Measurements from ENCODE around the gene MPC2. TPM values are rescaled to one million over a fixed set of nuclear protein-coding genes. Genes with fewer than 3 reads are reported as not detected.

MPC2 gene
- total RNA-seq, 1 experiment from 2014 or later = 124 TPM

DNA sequence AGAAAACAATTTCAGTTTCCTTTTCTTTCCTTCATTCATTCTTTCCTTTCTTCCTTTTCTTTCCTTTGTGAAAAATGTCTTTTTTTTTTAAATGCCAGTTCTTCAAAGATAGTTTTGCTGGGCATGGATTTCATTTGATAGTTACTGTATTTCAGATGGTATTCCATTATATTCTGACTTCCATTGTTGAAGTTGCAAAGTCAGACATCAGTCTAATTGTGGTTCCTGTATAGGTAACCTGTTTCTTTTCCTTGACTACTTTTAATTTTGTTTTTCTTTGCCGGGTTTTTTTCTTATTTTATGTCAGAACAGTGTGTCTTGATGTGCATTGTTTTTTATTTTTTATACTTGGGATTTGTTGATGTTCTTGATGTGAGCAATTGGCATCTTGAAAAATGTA, 40.4 kb upstream of the MPC2 start:
- intact Hi-C loops (cut with micrococcal nuclease; ENCODE audit: unreplicated experiment) = no loop called here
- CTCF ChIA-PET = no interaction called here
- H3K4me1 Mint-ChIP-seq (ENCODE audit: low read depth, unreplicated experiment) = no peaks in the 10 kb centered on the region
- H3K9me3 Mint-ChIP-seq (ENCODE audit: low read depth, unreplicated experiment) = peaks cover 2% of the 10 kb centered on the region
- DNase-seq = no peak
- no peak overlapping the region for H3K4me3 Mint-ChIP-seq (ENCODE audit: low read depth, unreplicated experiment)
- H3K36me3 Mint-ChIP-seq (ENCODE audit: insufficient read depth, unreplicated experiment) = peaks cover 11% of the 10 kb centered on the region
- H3K27ac Mint-ChIP-seq (ENCODE audit: unreplicated experiment) = no peak overlapping the region
- TF ChIP-seq, protein P1, sequence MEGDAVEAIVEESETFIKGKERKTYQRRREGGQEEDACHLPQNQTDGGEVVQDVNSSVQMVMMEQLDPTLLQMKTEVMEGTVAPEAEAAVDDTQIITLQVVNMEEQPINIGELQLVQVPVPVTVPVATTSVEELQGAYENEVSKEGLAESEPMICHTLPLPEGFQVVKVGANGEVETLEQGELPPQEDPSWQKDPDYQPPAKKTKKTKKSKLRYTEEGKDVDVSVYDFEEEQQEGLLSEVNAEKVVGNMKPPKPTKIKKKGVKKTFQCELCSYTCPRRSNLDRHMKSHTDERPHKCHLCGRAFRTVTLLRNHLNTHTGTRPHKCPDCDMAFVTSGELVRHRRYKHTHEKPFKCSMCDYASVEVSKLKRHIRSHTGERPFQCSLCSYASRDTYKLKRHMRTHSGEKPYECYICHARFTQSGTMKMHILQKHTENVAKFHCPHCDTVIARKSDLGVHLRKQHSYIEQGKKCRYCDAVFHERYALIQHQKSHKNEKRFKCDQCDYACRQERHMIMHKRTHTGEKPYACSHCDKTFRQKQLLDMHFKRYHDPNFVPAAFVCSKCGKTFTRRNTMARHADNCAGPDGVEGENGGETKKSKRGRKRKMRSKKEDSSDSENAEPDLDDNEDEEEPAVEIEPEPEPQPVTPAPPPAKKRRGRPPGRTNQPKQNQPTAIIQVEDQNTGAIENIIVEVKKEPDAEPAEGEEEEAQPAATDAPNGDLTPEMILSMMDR (IDR thresholded peaks at IDR 0.05; ENCODE audit: unreplicated experiment) = no peak
- BruUV-seq (replicated peaks) = no TSS peak
- H3K27me3 Mint-ChIP-seq (ENCODE audit: unreplicated experiment) = no peaks in the 10 kb centered on the region

DNA sequence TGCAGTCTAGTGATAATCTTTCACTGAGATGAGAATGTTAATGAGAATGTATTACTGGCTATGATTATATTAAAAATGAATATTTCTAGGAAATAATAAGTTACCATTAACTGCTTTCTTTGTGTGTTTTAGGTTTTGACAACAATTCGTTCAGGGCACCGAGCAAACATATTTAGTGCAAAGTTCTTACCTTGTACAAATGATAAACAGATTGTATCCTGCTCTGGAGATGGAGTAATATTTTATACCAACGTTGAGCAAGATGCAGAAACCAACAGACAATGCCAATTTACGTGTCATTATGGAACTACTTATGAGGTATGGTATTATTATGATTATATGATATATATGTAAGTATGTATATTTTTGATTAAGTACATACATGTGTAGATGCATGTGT, 37.8 kb upstream of the MPC2 start:
- H3K27me3 Mint-ChIP-seq (ENCODE audit: unreplicated experiment) = no peaks in the 10 kb centered on the region
- no peak overlapping the region for H3K4me3 Mint-ChIP-seq (ENCODE audit: low read depth, unreplicated experiment)
- no peak overlapping the region for H3K27ac Mint-ChIP-seq (ENCODE audit: unreplicated experiment)
- TF ChIP-seq, protein P1 (IDR thresholded peaks at IDR 0.05; ENCODE audit: unreplicated experiment) = no peak
- no peaks in the 10 kb centered on the region for H3K4me1 Mint-ChIP-seq (ENCODE audit: low read depth, unreplicated experiment)
- CTCF ChIA-PET = no interaction called here
- intact Hi-C loops (cut with micrococcal nuclease; ENCODE audit: unreplicated experiment) = no loop called here
- peaks cover 2% of the 10 kb centered on the region for H3K9me3 Mint-ChIP-seq (ENCODE audit: low read depth, unreplicated experiment)
- BruUV-seq (replicated peaks) = no TSS peak
- peaks cover 14% of the 10 kb centered on the region for H3K36me3 Mint-ChIP-seq (ENCODE audit: insufficient read depth, unreplicated experiment)
- no peak for DNase-seq

DNA sequence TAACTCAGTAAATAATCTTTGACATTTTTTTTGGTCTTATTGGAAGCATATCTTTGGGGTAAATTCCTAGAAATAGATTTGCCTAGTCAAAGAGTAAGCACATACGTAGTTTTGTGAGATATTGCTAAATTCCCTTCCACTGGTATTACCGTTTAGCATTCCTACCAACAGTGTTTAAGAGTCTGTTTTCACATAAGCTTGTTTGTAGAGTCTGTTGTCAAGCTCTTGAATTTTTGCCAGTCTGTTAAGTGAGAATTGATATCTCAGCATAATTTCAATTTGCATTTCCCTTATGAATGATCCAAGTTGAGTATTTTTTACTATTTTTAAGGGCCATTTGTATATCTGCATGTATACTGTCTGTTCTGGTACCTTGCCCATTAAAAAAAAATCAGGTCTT, 37.0 kb upstream of the MPC2 start:
- H3K27ac Mint-ChIP-seq (ENCODE audit: unreplicated experiment) = no peak overlapping the region
- no peak for DNase-seq
- H3K4me1 Mint-ChIP-seq (ENCODE audit: low read depth, unreplicated experiment) = no peaks in the 10 kb centered on the region
- H3K4me3 Mint-ChIP-seq (ENCODE audit: low read depth, unreplicated experiment) = no peak overlapping the region
- no TSS peak for BruUV-seq (replicated peaks)
- H3K36me3 Mint-ChIP-seq (ENCODE audit: insufficient read depth, unreplicated experiment) = peaks cover 10% of the 10 kb centered on the region
- intact Hi-C loops (cut with micrococcal nuclease; ENCODE audit: unreplicated experiment) = no loop called here
- TF ChIP-seq, protein P1 (IDR thresholded peaks at IDR 0.05; ENCODE audit: unreplicated experiment) = no peak
- CTCF ChIA-PET = no interaction called here
- no peaks in the 10 kb centered on the region for H3K27me3 Mint-ChIP-seq (ENCODE audit: unreplicated experiment)
- H3K9me3 Mint-ChIP-seq (ENCODE audit: low read depth, unreplicated experiment) = peaks cover 2% of the 10 kb centered on the region

DNA sequence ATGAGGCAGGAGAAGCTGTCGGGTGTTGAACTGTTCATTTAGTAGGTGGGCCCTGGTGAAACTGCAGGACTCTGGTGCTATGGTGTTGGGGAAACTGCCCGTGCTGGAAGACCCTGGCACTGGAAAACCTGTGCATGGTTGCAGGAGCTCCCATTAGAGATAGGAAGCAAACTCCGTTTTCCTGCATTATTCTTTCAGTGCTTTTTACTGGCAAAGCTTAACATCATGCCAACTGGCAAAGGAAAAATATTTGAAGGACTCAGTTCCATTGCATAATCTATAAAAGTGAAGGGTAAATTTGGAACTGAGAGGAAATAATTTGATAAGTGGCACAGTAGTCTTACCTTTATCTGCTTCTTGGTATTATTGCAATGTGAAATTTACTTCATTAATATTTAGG, 31.7 kb upstream of the MPC2 start:
- CTCF ChIA-PET = no interaction called here
- no peak for DNase-seq
- Mint-ChIP-seq H3K4me3 (ENCODE audit: low read depth, unreplicated experiment) (no peak overlapping the region), H3K27me3 (ENCODE audit: unreplicated experiment) (no peaks in the 10 kb centered on the region), H3K4me1 (ENCODE audit: low read depth, unreplicated experiment) (peaks cover 14% of the 10 kb centered on the region), H3K27ac (ENCODE audit: unreplicated experiment) (no peak overlapping the region), H3K36me3 (ENCODE audit: insufficient read depth, unreplicated experiment) (peaks cover 4% of the 10 kb centered on the region), H3K9me3 (ENCODE audit: low read depth, unreplicated experiment) (no peaks in the 10 kb centered on the region)
- TF ChIP-seq, protein P1 (IDR thresholded peaks at IDR 0.05; ENCODE audit: unreplicated experiment) = no peak
- BruUV-seq (replicated peaks) = no TSS peak
- intact Hi-C loops (cut with micrococcal nuclease; ENCODE audit: unreplicated experiment) = no loop called here
